Hematopoietic multipotent progenitor cell treated with erythropoietin and hydrocortisone succinate and interleukin-3 and kit ligand, for 4 days (in vitro differentiated cells): ENCODE measurements around the gene UBE2Q1.

Source experiments
- DNase-seq: peaks from one replicate; pipeline ENCODE4 v3.0.0-alpha.2; 2015

The UBE2Q1 gene

DNA sequence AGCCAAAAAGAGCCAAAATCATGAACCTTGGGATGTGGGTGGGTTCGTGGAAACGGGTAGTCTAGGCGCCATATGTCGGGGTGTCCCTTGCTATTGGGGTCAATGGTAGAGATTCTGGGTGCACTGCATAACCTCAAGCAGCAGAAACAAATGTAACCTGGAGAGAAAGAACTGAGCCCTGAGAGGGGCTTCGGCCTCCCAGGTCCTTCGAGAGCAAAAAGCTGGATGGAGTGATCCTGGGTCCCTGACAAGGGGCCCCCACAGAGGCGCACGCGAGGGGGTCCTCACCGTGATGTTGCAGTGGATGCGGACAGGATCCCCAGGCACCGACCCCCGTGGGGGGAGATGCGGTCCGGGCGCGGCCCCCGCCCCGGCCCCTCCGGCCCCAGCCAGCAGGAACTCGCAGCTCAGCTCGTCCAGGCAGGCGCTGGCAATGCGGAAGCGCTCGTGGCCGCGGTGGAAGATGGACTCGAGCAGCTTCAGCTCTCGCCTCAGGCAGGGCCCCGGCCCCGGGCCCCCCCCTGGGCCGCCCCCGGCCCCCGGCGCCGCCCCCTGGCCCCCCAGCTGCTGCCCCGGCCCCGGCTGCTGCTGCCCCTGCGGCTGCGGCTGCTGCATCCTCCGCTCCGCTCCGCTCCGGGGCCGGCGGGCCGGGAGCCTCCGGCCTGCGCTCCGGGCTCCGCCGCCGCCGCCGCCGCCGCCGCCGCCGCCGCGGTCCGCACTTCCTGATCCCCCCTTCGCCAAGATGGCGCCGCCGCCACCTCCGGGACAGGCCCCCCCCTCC is at the start of gene UBE2Q1:
TSS of gene UBE2Q1 (minus strand) at position 724 of the 781 bp plus-strand sequence. CDS start at position 615, 109 bp downstream.
- peak; percentile 66 for DNase-seq

DNA sequence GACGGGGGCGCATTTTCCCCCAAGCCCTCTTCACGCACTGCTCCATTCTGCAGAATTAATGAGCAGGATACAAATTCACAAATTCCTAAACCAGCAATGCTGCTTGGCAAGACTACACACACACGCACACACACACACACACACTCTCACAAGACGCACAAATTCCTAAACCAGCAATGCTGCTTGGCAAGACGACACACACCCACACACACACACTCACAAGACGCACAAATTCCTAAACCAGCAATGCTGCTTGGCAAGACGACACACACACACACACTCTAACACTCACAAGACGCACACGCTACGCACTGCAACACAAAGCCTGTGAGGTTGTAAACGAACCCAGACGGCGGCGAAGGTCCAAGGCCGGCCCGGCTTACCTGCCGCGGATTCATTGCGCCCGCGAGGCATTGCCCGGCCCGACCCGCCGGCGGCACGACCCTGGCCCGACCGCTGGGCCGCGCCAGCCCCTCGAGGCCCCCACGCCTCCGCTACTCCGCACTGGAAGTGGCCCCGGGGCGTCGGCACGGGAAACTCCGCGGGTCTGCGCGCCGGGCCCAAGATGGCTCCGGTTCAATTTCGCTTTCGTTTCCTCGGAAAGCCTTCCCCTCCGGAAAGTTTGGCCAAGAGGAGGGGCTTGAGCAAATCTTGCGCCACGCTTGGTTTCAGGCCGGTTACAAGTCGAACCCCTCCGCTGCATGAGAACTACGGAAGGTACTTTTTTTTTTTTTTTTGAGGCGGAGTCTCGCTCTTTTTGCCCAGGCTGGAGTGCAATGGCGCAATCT is 49.3 kb upstream of the UBE2Q1 start, which contains the start of gene ADAR:
TSS of gene ADAR (minus strand) at position 578 of the 788 bp plus-strand sequence. CDS start at position 398, 180 bp downstream.
- peak; percentile 98 for DNase-seq

DNA sequence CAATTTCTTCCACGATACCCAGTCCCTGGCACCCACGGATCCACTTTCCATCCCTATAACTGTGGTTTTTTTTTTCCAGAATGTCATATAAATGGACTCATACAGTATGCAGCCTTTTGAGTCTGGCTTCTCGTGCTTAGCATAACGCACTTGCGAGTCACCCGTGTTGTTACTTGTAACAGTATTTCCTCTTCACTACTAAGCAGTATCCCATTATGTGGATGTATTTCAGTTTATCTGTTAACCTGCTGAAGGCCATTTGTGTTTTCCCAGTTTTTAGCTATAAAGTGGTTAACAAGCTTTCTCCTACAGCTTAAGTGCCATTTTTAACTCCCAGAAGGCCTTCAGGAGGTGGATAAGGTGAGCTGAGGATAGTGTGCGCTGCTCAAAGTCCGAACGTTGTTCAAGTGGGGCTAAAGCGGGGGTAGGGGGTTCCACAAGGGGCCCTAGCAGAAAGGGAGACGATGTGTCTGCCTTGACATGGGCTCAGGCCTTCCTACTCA is 48.7 kb upstream of the UBE2Q1 start:
- DNase-seq = peak; percentile 41

- DNase-seq = no peak
Measured at GRCh38 chr1:154605534-154605933, 47.1 kb upstream of the UBE2Q1 start.

- DNase-seq = no peak
Measured at GRCh38 chr1:154603317-154603716, 44.9 kb upstream of the UBE2Q1 start.

- no peak for DNase-seq
Measured at GRCh38 chr1:154599658-154600057, 41.2 kb upstream of the UBE2Q1 start.

- no peak for DNase-seq
Measured at GRCh38 chr1:154598871-154599635, 40.6 kb upstream of the UBE2Q1 start.

DNA sequence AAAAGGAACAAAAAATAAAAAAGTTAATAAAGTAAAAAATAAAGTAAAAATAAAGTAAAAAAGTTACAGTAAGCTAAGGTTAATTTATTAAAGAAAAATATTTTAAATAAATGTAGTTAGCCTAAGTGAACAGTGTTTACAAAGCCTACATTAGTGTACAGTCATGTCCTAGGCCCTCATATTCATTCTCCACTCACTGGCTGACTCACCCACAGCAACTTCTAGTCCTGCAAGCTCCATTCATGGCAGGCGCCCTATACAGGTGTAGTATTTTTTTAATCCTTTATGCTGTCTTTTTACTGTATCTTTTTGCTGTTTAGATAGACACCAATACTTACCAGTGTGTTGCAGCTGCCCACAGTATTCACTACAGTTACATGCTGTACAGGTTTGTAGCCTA is 37.2 kb upstream of the UBE2Q1 start:
- no peak for DNase-seq

DNA sequence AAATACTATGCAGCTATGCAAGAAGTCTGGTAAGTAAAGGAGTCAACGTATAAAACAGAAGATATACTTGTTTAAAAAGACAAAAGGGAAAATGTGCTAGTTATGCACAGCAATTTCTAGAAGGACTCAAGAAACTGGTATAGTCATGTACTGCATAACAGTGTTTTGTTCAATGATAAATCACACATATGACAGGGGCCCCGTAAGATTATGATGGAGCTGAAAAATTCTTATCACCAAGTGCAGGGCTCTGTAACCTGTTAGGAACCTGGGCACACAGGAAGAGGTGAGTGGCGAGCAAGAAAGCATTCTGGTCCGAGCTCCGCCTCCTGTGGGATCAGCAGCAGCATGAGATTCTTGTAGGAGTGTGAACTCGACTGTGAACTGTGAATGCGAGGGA is 36.3 kb upstream of the UBE2Q1 start:
- no peak for DNase-seq

DNA sequence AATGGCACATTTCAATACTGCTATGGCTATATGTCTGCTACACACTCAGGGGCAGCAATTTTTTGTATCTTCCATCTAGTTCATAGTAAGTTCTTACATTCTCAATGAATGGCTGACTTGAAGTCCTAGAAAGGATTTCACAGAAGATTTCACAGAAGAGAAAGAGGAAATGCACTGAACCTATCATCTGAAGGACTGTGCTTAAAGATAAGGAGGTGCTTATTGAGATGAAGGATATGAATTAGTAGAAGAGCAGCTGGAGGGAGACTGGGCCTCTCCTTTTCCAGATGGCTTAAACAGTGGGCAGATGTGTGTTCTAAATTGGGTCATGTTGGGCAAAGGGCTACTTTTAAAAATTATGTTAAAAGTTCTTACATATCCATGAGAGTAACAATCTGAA is 34.9 kb upstream of the UBE2Q1 start:
- DNase-seq = peak; percentile 74

GRCh38 chr1:154591206-154591605 is 32.7 kb upstream of the UBE2Q1 start:
- DNase-seq = no peak

GRCh38 chr1:154590756-154591155 is 32.3 kb upstream of the UBE2Q1 start:
- no peak for DNase-seq

GRCh38 chr1:154589780-154590179 is 31.3 kb upstream of the UBE2Q1 start:
- DNase-seq = no peak

DNA sequence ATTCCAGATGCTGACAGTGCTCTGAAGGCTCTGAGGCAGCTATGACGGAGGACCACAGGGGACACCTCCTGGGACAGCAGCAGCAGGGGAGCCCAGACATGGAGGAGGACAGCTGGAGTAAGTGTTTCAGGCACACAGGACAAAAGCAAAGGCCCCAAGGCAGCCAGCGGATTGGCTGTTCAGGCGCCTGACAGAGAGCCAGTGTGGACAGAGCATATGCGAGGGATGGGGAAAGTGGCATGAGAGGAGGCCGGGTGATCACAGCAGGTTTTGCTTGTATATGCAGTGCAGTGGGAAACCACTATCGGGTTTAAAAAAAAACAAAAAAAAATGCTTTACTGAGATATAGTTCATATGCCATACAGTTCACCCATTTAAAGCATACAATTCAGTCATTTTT is 28.2 kb upstream of the UBE2Q1 start:
- DNase-seq = no peak

- no peak for DNase-seq
Measured at GRCh38 chr1:154586231-154586630, 27.8 kb upstream of the UBE2Q1 start.

DNA sequence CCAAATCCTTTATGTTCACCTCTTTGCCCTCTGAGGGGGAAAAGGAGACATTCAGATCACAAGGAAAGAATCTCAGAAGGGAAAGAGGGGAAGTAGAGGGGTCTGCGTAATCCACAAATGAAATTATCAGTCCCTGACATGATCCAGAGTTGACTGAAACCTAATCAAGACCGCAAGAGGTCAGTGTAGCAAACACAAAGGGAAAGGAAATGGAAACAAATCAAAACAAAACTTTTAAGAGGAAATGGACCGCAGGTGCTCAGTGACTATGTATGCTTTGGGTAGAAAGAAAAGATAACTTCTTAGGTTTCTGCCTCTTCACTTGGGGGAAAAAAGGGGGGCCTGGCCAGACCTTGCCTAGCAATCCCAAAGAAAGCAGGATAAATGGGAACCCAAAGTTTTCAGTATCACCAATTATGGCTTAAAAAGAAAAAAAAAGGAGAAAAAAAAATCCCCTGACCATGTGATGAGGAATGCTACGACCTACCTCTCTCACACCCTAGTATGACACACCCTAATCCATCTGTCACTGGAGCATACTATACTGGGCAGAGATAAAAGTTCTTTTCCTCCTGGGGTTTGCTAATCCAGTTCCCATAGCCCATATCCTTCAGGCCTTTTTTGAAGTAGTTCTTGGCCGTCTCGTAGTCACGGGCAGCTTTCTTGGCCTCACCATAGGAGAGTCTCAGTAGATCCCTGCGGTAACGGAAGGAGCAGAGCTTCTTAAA is 26.0 kb upstream of the UBE2Q1 start:
- DNase-seq = no peak

DNA sequence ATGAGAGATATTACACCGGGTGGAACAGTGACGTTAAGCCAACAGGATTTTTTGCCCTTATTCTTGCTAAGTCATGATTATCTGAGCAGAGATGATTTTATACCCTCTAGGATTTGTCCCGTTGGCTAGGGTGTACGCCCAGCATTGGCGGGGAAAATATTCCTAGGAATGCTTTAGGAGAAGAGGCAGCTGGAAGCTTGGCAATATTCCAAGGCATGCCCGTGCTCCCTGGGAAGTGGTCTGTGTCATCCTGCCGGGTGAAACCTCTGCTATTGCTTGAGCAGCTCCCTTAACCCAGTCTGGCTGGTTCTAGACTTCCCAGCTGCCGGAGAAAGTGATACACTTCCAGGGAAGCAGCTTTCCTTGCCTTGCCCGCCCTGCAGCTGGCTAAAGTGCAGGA is 25.3 kb upstream of the UBE2Q1 start:
- DNase-seq = no peak

- DNase-seq = no peak
Measured at GRCh38 chr1:154582885-154583284, 24.4 kb upstream of the UBE2Q1 start.

GRCh38 chr1:154581766-154582165 is 23.3 kb upstream of the UBE2Q1 start:
- DNase-seq = peak; percentile 39

- no peak for DNase-seq
Measured at GRCh38 chr1:154579374-154579773, 20.9 kb upstream of the UBE2Q1 start.

DNA sequence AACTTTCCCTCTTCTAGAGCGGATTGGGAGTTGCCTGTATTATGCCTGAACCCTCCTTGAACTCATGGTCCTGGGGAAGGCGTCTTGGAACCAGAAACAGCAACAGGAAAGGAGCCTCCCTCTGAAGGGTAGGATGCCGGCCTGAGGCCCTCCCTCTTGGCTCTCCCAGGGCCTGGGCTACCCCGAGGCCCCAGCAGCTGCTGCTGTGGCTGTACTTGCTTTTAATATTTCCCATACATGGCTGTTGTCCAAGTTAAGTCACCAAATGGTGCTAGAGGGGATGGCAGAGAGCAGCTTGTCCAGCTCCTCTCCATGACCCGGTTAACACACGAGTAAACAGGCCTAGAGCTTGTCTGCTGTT is 19.6 kb upstream of the UBE2Q1 start:
- DNase-seq = no peak

GRCh38 chr1:154577346-154578057 is 19.0 kb upstream of the UBE2Q1 start:
- no peak for DNase-seq
